HG03066 (cell line): ENCODE results near the gene THAP7.
"Not testable (repeated sequence)": the region's sequence is repeated elsewhere in the genome, so short reads cannot be mapped to it uniquely, and the experiment has no call there.

ENCODE experiments used
- ATAC-seq: cut with Tn5 transposase; IDR thresholded peaks from one replicate; pipeline ENCODE4 v1.9.1; 2021; ENCODE audit warnings: low read depth; ENCODE audit not compliant: unreplicated experiment

Gene THAP7

DNA sequence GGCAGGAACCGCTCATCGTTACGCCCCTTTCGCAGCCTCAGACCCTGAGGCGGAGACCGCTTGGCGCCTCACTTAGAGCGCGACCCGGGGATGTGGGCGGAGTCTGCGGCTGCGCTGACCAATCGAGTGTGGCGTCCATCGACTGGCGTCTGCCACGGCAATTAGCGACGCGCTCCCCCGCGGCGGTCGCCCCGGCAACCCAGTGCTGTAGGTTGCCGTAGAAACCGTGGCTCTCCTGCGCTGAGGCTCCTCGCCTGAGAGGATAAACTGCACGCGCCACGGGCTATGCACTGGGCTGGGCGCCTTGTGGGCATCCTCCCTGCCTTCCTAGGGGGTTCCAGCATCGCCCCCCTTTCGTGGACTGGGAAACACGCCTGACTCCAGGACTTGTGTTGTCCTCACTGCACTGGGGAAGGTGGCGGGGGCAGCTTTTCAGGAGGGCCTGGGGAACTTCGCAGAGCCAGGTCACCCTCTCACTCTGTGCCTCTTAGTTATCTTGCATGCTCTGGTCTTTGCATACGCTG is 12.3 kb upstream of the THAP7 start:
- peak; percentile 89 for ATAC-seq

DNA sequence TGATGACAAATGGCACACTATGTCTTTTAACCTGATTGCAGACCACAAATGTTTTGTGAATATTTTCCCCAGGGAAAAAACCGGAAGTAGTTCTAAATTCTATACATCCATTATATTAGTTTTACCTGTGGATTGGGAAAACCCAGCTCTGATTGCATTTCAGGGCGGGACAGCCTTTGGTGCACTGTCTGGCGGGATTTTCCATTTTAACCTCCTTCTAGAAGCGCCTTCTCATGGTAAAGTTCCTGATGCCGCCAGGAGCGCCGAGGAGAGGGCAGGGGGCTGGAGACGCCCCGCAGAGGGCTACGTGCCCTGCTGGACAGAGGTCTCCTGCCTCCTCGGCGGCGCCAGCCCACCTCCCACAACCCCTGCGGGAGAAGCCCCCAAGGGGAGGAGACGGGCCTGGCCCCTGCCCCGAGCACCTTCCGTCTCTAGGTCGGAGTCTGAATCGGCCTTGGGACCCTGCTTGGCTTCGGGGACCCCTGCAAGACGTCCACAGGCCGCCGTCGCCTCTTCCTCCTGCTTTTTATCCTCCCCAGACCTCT is 11.8 kb upstream of the THAP7 start:
- ATAC-seq: no peak

DNA sequence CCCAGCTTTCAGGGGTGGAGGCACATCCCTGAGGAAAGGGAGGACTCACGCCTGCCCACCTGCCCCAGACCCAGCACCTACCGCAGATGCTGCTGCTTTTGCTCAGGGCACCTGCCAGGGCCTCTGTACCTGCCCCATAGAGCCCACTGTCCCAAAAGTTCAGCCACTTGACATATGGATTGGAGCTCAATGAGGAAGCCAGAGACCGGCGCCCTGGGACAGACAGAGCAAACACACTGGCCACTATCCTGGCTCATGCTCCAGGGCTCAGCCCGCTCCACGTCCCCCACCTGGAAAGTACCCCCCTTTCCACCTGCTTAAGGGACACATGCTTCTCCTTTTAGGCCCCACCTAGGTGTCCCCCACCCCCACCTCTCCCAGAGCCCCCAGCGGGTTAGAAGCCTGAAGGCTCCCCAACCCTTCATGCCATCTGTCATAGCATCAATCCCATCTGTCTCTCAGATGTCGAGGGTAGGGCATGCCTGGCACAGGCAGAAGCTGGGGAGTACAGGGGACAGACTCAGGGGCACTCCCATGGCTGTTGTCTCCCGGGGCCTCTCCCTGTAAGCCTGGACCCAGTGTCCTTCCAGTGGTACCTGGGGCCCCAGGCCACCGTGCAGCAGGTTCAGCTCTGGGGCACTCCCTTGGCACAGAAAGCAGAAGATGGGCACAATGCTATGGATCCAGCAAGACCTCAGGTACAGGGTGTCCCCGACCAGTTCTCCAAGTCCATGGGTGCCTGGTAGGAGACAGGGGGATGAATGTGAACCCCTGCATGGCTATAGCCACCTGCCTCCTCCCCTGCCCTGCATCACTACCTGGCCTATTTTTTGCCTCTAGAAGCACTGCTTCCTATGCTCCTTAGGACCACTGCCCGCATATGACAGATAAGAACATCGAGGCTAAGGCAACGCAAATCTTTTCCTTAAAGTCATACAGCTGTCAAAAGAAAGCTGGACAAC is 10.8 kb upstream of the THAP7 start:
- ATAC-seq: no peak

DNA sequence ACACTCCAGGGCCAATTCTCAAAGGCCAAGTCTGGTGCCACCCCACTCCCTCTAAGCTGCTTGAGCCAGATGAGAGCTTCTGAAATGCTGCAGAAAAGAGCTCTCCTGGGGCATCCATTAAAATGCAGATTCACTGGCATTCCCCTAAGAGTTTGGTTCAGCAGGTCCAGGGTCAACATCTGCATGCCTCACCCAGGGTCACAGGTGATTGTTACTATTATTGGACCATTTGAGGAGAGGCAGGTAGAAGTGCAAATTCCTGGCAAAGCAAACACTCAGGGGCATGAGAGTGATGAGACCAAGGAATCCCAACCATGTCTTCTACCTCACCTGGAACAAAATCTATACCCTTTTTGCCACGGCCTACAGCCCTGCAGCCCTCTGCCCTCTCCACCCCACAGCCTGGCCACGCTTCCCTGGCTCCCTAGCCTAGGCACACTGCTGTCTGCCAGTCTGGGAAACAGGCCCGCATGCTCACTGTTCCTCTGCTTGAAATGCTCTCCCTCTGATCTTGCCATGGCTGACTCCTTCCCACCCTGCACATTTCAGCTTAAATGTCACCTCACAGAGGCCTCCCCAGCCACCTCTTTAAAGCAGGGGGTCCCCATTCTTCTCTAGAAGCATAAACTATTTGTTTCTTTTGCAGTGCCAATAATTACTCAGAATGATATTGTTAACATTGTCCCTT is 8.7 kb upstream of the THAP7 start:
- no peak for ATAC-seq

DNA sequence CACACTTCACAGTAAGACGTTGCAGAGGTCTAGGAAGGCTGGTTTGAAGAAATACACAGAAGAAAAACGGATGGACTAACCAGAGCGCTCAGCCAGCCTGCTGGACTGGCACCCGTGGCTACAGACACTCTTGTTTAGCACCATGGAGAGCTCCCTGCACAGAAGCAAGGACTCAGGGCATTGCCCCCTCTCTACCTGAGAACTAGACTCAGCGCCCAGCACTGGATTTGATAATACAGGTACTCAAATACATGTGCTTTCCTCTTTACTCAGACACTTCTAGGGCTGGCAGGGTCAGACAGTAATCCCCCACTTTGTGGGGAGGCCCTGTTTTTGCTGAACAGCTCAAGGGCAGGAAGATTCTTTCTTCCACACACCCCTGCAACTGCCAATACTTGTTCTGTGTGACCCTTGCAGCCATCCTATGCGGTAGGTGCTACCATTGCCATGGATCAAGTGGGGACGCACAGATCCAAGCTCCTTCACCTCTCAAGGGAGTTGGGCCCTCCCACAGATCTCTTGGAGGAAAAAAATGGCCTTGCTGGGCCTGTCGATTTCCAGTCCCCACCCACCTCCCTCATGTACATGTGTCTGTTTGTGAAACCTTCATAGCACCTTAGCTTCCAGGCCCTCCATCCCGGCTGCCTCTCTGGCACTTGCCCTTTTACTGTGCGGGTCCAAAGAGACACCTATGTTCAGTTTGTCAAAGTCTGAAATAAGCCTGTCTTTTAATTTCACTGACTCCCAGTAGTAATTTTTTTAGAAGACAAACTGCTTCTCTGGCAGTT is 7.9 kb upstream of the THAP7 start:
- no peak for ATAC-seq

DNA sequence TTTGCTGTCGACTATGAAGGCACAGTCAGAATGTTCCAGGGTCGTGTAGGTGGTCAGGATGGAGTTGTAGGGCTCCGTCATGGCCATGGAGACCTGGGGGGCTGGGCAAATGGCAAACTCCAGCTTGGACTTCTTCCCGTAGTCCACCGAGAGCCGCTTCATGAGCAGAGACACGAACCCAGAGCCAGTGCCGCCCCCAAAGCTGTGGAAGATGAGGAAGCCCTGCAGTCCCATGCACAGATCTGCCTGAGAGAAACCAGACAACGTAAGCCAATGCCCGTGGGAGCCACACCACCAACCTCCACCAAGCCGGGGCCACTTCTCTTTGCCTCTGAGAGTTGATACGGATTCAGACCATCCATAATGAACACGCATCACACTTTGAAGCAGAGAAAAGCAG is 7.3 kb upstream of the THAP7 start:
- not testable (repeated sequence) for ATAC-seq

DNA sequence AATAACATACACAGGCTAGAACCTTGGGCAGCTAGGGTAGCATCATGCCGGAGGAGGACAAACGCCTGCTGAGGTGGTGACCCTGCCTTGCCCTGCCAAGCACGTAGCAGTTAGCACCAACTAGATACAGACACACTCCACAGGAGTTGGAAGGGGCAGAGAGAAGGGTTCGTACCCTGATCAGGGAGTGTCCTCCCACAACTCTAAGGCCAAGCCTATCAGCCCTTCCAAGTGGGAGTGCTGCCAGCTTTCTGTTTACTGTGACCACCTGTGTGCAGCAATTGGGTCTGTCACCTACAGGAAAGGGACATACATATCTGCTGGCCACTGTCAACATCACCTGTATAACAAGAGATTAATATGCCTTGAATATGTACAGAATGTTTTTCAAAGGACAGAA is 1.9 kb upstream of the THAP7 start:
- ATAC-seq: no peak

DNA sequence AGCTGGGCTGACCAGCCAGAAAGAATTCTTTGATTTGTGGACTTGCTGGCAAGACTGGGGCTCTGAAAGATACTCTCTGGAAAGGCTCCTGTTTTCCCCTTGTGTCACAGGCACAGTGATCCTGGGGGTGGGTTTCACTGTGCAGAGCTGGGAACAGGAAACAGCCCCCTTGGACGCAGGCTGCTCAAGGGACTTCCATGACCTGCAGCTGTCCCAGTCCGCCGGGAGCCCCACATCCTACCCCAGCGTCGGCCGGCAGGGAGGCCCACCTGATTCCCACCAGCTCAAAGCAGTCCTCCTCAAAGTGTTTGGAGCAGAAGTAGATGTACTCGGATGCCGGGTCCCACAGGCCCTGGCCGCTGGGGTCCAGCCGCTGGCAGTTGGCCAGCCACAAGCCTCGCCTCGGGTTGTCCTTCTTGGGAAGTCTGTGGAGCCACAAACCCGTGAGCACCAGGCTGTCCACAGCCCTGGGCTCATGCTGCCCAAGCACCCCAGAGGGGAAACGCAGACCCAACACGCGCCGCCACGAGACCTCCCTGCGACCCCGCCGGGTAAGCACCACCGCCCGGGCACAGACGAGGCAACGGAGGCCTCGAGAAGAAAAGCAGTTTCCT is 824 bp downstream of the THAP7 start:
- ATAC-seq: no peak

DNA sequence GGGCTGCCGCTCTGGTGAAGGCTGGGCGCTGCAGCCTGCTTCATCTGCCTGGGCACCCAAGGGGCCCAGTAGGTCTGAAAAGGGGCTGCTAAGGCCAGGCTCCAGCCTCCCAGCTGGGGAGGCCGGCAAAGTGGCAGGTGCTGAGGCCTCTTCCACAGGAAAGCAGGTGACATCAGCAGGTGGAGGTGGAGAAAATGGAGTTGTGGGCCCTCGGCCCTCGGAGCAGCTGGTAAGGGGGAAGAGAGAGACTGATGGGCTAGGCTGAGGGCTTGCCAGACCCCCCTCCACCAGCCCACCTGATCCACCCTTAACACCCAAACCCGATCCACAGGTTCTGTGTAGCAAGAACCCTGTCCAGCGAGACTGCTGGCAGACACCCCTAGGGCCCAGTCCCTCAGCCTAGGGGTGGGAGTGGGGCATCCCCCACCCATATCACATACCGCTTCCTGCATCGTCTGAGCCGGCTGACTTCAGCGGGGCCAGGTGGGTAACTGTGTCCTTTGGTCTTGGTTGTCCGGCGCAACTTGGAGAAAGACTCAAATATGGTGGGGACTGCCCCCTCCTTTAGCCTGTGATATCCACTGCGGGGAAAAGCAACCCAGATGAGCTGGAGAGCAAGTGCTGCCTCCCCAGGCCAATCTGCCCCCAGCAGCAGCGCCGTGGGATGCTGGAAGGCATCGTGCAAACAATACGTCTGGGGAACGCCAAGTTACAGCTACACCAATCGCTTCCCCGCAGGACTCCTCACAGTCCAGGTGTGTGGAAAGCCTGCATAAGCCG is 1.5 kb downstream of the THAP7 start:
- ATAC-seq: no peak

DNA sequence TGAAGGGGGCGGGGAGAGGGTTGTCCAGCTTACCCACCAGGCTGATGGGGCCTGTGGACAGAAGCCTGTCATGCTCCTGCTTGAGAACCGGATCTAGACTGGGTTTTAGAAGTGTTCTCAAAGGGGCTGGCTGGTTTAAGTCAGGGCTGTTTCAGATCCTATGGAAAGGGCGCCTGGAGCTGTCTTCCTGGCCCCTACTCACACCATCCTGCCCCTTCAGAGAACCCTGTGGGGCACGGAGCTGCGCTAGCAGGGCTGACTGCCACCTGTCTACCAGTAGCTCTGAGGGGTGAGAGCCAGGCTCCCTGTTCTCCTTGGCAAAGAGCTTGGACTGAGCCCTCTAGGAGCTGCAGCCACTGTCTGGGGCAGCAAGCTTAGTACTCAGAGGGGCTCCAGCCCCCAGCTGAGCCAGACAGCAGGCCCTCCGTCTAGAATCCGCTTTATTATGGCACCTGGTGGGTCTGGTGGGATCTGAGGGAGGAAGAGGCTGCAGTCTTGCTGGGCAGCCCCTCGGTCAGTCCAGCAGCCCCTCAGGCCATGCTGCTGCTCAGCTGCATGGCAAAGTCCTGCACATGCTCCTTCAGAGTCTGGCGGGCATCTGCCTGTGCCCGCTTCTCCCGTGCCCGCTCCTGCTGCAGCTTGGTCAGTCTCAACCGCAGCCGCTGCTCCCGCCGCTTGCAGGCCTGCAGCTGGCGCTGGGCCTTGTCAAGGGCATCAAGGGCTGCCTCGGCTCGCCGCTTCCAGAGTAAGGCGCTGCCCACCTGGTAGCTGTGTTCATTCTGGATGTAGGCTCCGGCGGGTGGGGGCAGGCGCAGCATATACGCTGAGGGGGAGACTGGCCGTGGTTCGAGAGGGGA is 2.3 kb downstream of the THAP7 start:
- ATAC-seq: no peak

DNA sequence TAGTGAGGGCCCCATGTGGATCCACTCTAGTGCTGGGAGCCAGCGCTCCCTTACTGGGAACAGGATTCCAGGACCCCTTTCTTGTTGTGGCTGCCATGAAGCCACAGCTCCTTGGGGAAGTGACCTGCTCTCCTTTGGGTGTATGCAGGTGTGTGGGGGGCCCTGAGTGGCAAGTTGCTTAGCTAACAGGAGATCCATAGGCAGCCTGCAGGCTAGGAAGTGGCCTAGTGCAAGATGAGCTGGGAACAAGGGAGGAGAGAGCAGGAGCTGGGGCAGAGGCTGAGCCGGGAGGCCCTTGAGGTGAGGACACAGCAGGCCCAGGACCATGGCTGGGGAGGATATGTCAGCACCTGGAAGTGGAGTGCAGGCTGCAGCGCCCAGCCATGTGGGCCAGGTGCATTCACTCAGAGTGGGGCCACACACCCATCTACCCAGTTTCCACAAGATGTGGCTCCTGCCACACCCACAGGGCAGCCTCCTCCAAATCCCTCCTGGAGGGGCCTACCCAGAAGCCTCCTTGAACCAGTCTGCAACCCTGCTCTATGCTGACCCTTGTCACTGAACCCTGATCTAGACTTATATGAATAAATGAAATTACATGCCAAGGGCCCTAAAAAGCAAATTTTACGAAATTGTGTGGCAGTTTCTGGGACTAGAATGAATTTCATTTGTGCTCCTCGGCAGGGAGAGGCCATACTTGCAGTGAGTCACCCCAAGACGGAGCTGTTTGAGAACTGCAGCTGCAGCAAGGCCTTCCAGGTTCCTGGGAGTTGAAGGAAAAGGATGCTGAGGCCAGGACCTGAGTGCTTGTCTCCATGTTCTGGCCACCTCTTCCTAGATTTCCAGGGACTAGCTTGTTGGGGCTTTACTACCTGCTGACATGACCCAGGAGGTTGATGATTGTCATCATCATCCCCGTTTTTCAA is 3.2 kb downstream of the THAP7 start:
- ATAC-seq: no peak

DNA sequence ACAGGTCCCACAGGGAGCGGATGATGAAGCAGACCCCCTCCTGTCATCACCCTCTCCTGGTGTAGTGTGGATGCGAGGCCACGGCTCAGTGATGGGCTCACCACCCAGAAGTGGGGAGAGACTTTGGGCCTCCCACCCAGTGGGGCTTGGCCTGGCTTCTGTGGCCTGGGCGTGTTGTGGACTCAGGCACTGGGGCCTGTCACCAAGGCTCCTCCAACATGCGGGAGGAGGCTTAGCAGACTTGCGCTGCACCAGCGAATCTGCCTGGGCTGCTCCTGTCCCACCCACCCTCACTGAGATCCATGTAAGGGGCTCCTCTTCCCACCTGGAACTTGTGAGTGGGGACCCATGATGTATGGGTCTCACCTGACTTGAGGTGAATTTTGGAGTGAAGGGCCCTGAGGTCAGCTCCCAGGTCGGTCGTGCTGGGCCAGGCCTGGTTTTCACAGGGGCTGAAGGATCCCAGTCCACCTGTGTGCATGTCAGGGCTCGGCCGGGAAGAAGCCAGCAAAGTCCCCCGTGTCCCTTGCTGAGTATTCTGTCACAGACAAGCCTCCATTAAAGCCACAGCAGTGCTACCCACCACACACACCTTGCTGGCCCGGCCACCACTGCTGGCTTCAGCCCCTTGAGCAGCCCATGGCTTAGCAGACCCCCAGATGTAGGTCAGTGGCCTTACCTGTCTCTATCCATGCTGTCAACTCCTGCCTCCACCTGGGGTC is 4.2 kb downstream of the THAP7 start:
- ATAC-seq: no peak

DNA sequence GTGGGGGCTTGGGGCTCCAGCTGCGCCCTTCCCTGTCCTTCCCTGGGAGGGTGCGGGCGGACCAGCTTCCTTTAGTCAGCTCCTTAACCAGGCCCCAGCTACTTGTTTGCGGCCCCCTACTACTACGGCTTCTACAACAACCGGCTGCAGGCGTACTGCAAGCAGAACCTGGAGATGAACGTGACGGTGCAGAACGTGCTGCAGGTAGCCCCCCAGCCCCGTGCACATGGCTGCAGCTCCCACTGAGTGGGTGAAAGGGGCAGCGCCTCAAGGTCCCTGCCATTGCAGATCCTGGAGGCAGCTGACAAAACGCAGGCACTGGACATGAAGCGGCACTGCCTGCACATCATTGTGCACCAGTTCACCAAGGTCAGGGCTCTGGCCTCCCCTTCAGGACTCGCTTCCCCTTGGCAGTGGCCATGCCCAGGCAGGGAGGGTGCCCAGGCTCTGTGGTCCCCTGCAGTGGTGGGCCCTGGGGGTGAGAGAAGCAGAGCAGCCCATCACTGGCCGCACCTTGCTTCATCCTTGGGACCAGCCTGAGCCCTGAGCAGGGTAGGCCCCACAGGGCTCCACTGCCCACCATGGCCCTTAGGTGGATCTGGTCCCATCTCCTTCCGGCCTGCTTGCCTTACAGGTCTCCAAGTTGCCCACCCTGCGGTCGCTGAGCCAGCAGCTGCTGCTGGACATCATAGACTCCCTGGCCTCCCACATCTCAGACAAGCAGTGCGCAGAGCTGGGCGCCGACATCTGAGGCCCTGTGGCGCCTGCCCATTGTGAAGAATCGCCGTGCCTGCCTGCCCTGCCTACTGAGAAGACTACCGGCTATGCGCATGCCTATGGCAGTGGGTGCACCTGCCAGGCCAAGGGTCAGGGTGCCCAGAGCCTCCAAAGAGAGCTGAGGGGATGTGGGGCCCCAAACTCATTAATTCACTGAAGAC is 5.1 kb downstream of the THAP7 start:
- no peak for ATAC-seq

DNA sequence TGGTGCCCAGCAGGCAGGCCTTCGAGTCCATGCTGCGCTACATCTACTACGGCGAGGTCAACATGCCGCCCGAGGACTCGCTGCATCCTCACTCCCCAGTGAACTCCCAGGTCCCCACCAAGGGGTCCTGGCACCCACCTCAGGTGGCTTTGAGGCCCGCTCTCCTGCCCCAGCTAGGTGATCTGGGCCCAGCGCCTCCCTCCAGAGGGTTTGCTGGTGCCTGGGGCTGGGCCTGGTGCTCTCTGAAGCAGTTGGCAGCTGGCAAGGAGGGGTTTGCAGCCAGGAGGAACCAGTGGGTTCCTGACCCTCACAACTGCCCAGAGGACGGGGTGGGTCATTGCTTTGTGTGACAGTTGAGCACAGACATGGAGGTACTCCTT is 5.9 kb downstream of the THAP7 start:
- ATAC-seq: no peak

DNA sequence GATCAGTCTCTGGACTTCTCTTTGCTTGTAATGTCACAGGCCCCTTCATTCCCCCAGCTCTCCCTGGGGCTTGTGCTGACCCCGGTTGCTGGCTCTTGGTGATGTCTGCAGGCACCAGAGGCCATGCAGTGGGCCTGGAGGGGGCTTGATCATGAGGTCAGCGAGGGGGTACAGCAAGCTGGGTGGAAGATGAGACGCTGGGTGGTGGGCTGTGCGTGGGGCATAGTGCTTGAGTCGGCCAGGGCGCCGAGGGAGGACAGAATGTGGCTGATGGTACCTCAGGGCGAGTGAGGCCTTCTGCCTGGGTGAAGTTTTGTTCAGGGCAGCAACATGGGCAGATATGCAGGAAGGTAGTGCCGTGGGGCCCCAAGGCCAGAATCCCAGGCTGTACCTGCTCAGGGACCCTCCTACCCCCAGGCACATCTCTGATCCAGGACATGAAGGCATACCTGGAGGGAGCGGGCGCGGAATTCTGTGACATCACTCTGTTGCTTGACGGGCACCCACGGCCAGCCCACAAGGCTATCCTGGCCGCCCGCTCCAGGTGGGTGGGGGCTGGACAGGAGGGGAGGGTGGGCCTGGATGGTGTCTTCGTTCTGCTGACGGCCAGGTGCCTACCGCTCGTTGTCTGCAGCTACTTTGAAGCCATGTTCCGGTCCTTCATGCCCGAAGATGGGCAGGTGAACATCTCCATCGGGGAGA is 6.4 kb downstream of the THAP7 start:
- ATAC-seq: no peak
